NCI-H2029 (cell line): Measurements from ENCODE around the gene LCE1B.

Experiments used
- DNase-seq: peaks from one replicate; lab custom pipeline; 2025; lab: John Stamatoyannopoulos, UW

LCE1B gene

DNA sequence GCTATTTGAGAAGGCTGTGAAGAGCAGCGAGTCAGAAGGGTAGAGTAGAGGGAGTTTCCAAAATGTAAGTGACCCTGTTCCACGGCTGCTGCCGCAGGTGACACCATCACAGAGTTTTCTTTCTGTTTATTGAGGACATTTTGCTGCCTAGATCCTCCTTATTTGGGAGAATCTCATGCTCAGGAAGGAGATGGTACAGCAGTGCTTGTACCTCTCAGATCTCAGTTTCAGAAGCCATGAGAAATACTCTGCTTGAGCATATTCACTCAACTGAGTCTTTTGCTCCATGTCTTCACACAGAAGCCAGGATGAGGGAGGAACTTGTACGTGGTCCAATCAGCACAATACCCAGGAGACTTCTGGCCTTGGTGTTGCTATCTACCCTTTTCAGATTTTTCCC, 49.6 kb downstream of the LCE1B start:
- no peak for DNase-seq
